ENCODE results near the gene SMYD2. TPM values are rescaled to one million over a fixed set of nuclear protein-coding genes. Genes with fewer than 3 reads are reported as not detected.

The SMYD2 gene
- total and polyA plus RNA-seq, 10 of the 15 experiments (the other 5 are each of a cell fraction or from before 2014, with no cell fraction given): 8.3 to 55.7 (median 26.4) TPM

GRCh38 chr1:214290424-214291037 lies 9.6 kb downstream of the SMYD2 start (continued):
- TF ChIP-seq REST (IDR thresholded peaks at IDR 0.05; ENCODE audit: low read depth, low read length): no peak
- no peak for TF ChIP-seq SIX5 (IDR thresholded peaks at IDR 0.05; ENCODE audit: low read depth, low read length, severe bottlenecking)
- no peak for TF ChIP-seq WRNIP1 (IDR thresholded peaks at IDR 0.05; ENCODE audit: borderline replicate concordance, low read depth, low read length)
- TF ChIP-seq TCF12 (IDR thresholded peaks at IDR 0.05; ENCODE audit: low read depth, low read length): no peak
- TF ChIP-seq BCL3 (IDR thresholded peaks at IDR 0.05; ENCODE audit: borderline replicate concordance, insufficient read depth, low read depth, low read length, poor library complexity, severe bottlenecking): no peak
- no peak for TF ChIP-seq SP1 (IDR thresholded peaks at IDR 0.05; ENCODE audit: low read depth, low read length)
- no peak for TF ChIP-seq RELA (IDR thresholded peaks at IDR 0.05; ENCODE audit: borderline replicate concordance, partially characterized antibody)
- no peak for TF ChIP-seq SMC3 (IDR thresholded peaks at IDR 0.05; ENCODE audit: borderline replicate concordance, low read length)
- TF ChIP-seq NFYA (IDR thresholded peaks at IDR 0.05; ENCODE audit: borderline replicate concordance, low read depth, low read length): no peak
- no peak for TF ChIP-seq EED (IDR thresholded peaks at IDR 0.05; ENCODE audit: low read depth)

Data from GM12878 (cell line).